Loucy (cell line): ENCODE measurements around the gene LYPD4.

ENCODE experiments used
- H2AFZ ChIP-seq: fragments of 200-600 bp; sonication (generic); 2 replicates; pipeline ENCODE4 v1.6.0; 2016; ENCODE audit warnings: antibody characterized with exemption, mild to moderate bottlenecking, low read length, moderate library complexity
- H3F3A ChIP-seq: fragments of 200-600 bp; 2 replicates; pipeline ENCODE4 v1.6.0; 2016; ENCODE audit warnings: antibody characterized with exemption, low read depth, mild to moderate bottlenecking
- H3K27me3 ChIP-seq: fragments of 200-600 bp; sonication (generic); 2 replicates; pipeline ENCODE4 v1.6.1; 2014; ENCODE audit warnings: low read length, mild to moderate bottlenecking; ENCODE audit not compliant: insufficient read depth, poor library complexity, severe bottlenecking
- H3K36me3 ChIP-seq: fragments of 200-600 bp; sonication (generic); 2 replicates; pipeline ENCODE4 v1.6.1; 2016; ENCODE audit warnings: low read length; ENCODE audit not compliant: insufficient read depth
- H3K4me1 ChIP-seq: fragments of 200-600 bp; sonication (generic); 2 replicates; pipeline ENCODE4 v1.5.1; 2014; ENCODE audit warnings: low read length, mild to moderate bottlenecking; ENCODE audit not compliant: insufficient read depth, poor library complexity, severe bottlenecking
- H3K4me2 ChIP-seq: fragments of 200-600 bp; sonication (generic); 2 replicates; pipeline ENCODE4 v1.6.0; 2014; ENCODE audit warnings: antibody characterized with exemption, low read length, low read depth, mild to moderate bottlenecking; ENCODE audit not compliant: poor library complexity, severe bottlenecking
- H3K4me3 ChIP-seq: fragments of 200-600 bp; sonication (generic); 2 replicates; pipeline ENCODE4 v1.5.1; 2014; ENCODE audit warnings: low read length, mild to moderate bottlenecking, mixed read lengths; ENCODE audit not compliant: poor library complexity, severe bottlenecking
- H3K79me2 ChIP-seq: fragments of 200-600 bp; sonication (generic); 2 replicates; pipeline ENCODE4 v1.6.1; 2014; ENCODE audit warnings: low read length; ENCODE audit not compliant: insufficient read depth
- H3K9ac ChIP-seq: fragments of 200-600 bp; sonication (generic); 2 replicates; pipeline ENCODE4 v1.6.0; 2014; ENCODE audit warnings: mild to moderate bottlenecking, low read depth, low read length, moderate library complexity; ENCODE audit not compliant: poor library complexity, severe bottlenecking
- H3K9me2 ChIP-seq: fragments of 200-600 bp; sonication (generic); replicated peaks from 2 replicates; pipeline ENCODE4 v1.6.1; 2016; ENCODE audit warnings: low read depth, low read length, mixed read lengths
- H3K9me3 ChIP-seq: fragments of 200-600 bp; sonication (generic); 2 replicates; pipeline ENCODE4 v1.6.1; 2014; ENCODE audit warnings: mild to moderate bottlenecking, antibody characterized with exemption, low read length, low read depth; ENCODE audit not compliant: insufficient read depth
- H4K20me1 ChIP-seq: fragments of 200-600 bp; sonication (generic); 2 replicates; pipeline ENCODE4 v1.6.0; 2014; ENCODE audit warnings: antibody characterized with exemption, low read length, mild to moderate bottlenecking; ENCODE audit not compliant: insufficient read depth, poor library complexity, severe bottlenecking
- CTCF ChIP-seq: fragments of 200-600 bp; sonication (generic); conservative IDR thresholded peaks from 2 replicates; pipeline ENCODE4 v1.5.1; 2014; ENCODE audit warnings: mild to moderate bottlenecking, antibody characterized with exemption, low read length
- EZH2phosphoT487 ChIP-seq: fragments of 200-600 bp; IDR thresholded peaks from 2 replicates; pipeline ENCODE4 v1.6.1; 2018; ENCODE audit warnings: antibody characterized with exemption, mild to moderate bottlenecking, moderate library complexity, borderline replicate concordance

LYPD4 gene

DNA sequence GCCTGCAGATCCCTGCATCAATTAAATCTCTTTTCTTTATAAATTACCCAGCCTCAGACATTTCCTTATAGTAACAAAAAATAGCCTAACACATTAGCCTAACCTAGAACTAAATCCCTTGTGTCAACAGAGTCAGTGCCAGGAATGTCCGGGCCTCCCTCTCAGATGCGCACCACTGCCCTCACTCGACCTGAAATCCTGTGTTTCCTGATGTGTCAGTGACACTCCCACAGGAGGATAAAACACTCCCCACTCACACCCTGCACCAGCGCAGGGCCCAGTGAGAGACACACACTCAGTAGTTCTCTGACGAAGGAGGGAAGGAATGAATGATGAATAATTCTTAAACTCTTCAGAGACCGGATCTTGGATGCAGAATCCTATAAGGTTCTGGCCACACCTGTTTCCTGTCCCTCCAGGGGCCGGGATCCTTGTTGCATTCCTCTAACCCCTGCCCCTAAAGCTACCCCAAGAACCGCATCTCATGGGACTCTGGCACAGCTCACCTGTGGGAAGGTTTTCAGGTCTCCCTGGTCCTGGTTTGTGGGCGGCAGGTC lies 45.0 kb downstream of the LYPD4 start:
- Histone ChIP-seq H3K27me3 (no peaks in the 10 kb centered on the region), H2AFZ (no peak overlapping the region), H3K4me1 (no peaks in the 10 kb centered on the region), H3K9me2 (no peaks in the 10 kb centered on the region), H3K4me2 (no peak overlapping the region), H3K4me3 (no peak overlapping the region), H3F3A (no peaks in the 10 kb centered on the region), H3K9ac (no peak overlapping the region), H3K79me2 (no peaks in the 10 kb centered on the region), H3K36me3 (no peaks in the 10 kb centered on the region), H4K20me1 (no peaks in the 10 kb centered on the region), H3K9me3 (no peaks in the 10 kb centered on the region)
- no peak for TF ChIP-seq CTCF
- no peak for TF ChIP-seq EZH2phosphoT487

DNA sequence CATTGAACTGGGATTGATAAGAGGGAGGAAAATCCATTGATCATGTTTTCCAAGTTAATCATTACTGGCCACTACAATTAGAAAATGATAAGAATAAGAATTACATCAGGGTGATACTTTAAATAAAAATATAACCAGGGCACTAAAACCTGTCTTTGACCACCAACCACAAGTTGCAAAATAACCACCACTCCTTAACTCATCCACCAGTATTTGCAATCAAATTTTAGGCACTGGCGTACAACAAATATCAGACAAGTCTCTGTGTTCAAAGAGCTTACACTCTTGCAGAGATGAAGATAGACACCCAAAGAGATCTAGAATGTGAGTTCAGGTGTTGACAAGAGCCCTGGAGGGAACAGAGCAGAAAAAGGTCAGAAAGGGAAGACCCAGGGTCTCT lies 47.6 kb downstream of the LYPD4 start:
- TF ChIP-seq CTCF, result no peak
- TF ChIP-seq EZH2phosphoT487, result no peak
- Histone ChIP-seq H3K9me2 (no peaks in the 10 kb centered on the region), H3K9me3 (no peaks in the 10 kb centered on the region), H3K4me3 (no peak overlapping the region), H3K9ac (no peak overlapping the region), H3K79me2 (no peaks in the 10 kb centered on the region), H3K4me2 (no peak overlapping the region), H3F3A (no peaks in the 10 kb centered on the region), H3K27me3 (no peaks in the 10 kb centered on the region), H4K20me1 (no peaks in the 10 kb centered on the region), H2AFZ (no peak overlapping the region), H3K4me1 (no peaks in the 10 kb centered on the region), H3K36me3 (no peaks in the 10 kb centered on the region)

- Histone ChIP-seq H3K36me3 (no peaks in the 10 kb centered on the region), H3F3A (no peaks in the 10 kb centered on the region), H3K79me2 (no peaks in the 10 kb centered on the region), H3K4me1 (no peaks in the 10 kb centered on the region), H3K4me3 (no peak within 1 kb of the TSS), H2AFZ (no peak within 1 kb of the TSS), H3K27me3 (no peaks in the 10 kb centered on the region), H3K9me3 (no peaks in the 10 kb centered on the region), H3K9me2 (no peaks in the 10 kb centered on the region), H3K9ac (no peak within 1 kb of the TSS), H4K20me1 (no peaks in the 10 kb centered on the region), H3K4me2 (no peak within 1 kb of the TSS)
- TF ChIP-seq CTCF (no peak), EZH2phosphoT487 (no peak)
These were observed 48.1 kb downstream of the LYPD4 start, which contains the start of gene CEACAM3 for GRCh38 chr19:41796362-41796761. Gene CEACAM3, plus strand, starts transcription at chr19:41796587. Its CDS starts 91 bp downstream, at chr19:41796678.
